IMR-90 (cell line): ENCODE measurements around the gene MS4A18. TPM values are rescaled to one million over a fixed set of nuclear protein-coding genes. Genes with fewer than 3 reads are reported as not detected.

Experiments used
- ATAC-seq: fragments of 200-7000 bp; cut with Tn5 transposase; 2 replicates; pipeline ENCODE4 v1.9.1; 2020; ENCODE audit warnings: low read depth, mild to moderate bottlenecking, moderate library complexity
- BruUV-seq: library from RNA; stranded (reverse); fragments of 400-500 nt; replicated peaks from 2 replicates; lab custom pipeline; 2021; lab: Mats Ljungman, UMichigan
- CTCF ChIA-PET: fragments of 300-600 bp; formaldehyde crosslinking; extraction: SDS; loops from one replicate; lab custom pipeline; 2021; ENCODE audit warnings: antibody characterized with exemption; lab: Yijun Ruan, JAX
- POLR2A ChIA-PET: fragments of 300-600 bp; sonication (Branson Sonifier 250); formaldehyde crosslinking; loops from one replicate; lab custom pipeline; 2022; ENCODE audit warnings: antibody characterized with exemption; ENCODE audit not compliant: unreplicated experiment; lab: Charles Lee
- DNase-seq: peaks from one replicate; pipeline ENCODE4 v3.0.0; 2013
- H2AFZ ChIP-seq: replicated peaks from 2 replicates; pipeline ENCODE3; 2013; ENCODE audit warnings: low read length, mild to moderate bottlenecking; ENCODE audit not compliant: poor library complexity
- H2AK5ac ChIP-seq: 2 replicates; pipeline ENCODE4 v1.6.1; 2013; ENCODE audit warnings: low read depth, low read length, inconsistent platforms
- H2AK9ac ChIP-seq: replicated peaks from 2 replicates; pipeline ENCODE3; 2013; ENCODE audit warnings: mild to moderate bottlenecking, low read depth, low read length, moderate library complexity; ENCODE audit not compliant: poor library complexity
- H2BK120ac ChIP-seq: 2 replicates; pipeline ENCODE4 v1.6.1; 2013; ENCODE audit warnings: low read depth, low read length, inconsistent platforms
- H2BK15ac ChIP-seq: 3 replicates; pipeline ENCODE4 v1.6.1; 2013; ENCODE audit warnings: low read depth, low read length, inconsistent platforms
- H2BK20ac ChIP-seq: 2 replicates; pipeline ENCODE4 v1.6.1; 2013; ENCODE audit warnings: low read depth, mild to moderate bottlenecking, inconsistent platforms, low read length, moderate library complexity
- H2BK5ac ChIP-seq: 2 replicates; pipeline ENCODE4 v1.6.1; 2013; ENCODE audit warnings: mild to moderate bottlenecking, low read depth, low read length, inconsistent platforms; ENCODE audit not compliant: poor library complexity, severe bottlenecking
- H3K14ac ChIP-seq: replicated peaks from 2 replicates; pipeline ENCODE4 v1.6.1; 2013; ENCODE audit warnings: low read depth, low read length, inconsistent platforms
- H3K18ac ChIP-seq: 2 replicates; pipeline ENCODE4 v1.6.1; 2013; ENCODE audit warnings: low read depth, low read length, control low read depth
- H3K23ac ChIP-seq: 2 replicates; pipeline ENCODE4 v1.6.1; 2013; ENCODE audit warnings: low read depth, low read length, inconsistent platforms
- H3K27ac ChIP-seq: 2 replicates; pipeline ENCODE4 v1.5.1; 2013; ENCODE audit warnings: mild to moderate bottlenecking, control low read depth, low read length; ENCODE audit not compliant: insufficient read depth
- H3K27me3 ChIP-seq: 2 replicates; pipeline ENCODE4 v1.6.1; 2013; ENCODE audit warnings: low read length; ENCODE audit not compliant: control insufficient read depth, insufficient read depth
- H3K36me3 ChIP-seq: 2 replicates; pipeline ENCODE4 v1.6.1; 2013; ENCODE audit warnings: low read length, mixed read lengths; ENCODE audit not compliant: control insufficient read depth, insufficient read depth
- H3K4ac ChIP-seq: 2 replicates; pipeline ENCODE4 v1.6.1; 2013; ENCODE audit warnings: low read depth, low read length, inconsistent platforms
- H3K4me1 ChIP-seq: 2 replicates; pipeline ENCODE4 v1.6.1; 2013; ENCODE audit warnings: low read length, mixed read lengths; ENCODE audit not compliant: control insufficient read depth, insufficient read depth
- H3K4me2 ChIP-seq: 2 replicates; pipeline ENCODE4 v1.6.1; 2013; ENCODE audit warnings: low read depth, mild to moderate bottlenecking, control low read depth, low read length, moderate library complexity
- H3K4me3 ChIP-seq: 2 replicates; pipeline ENCODE4 v1.5.1; 2013; ENCODE audit warnings: low read depth, mild to moderate bottlenecking, control low read depth, low read length, moderate library complexity; ENCODE audit not compliant: insufficient read depth
- H3K56ac ChIP-seq: 2 replicates; pipeline ENCODE4 v1.6.1; 2013; ENCODE audit warnings: low read length, inconsistent platforms; ENCODE audit not compliant: insufficient read depth; ENCODE audit errors: extremely low read depth
- H3K79me1 ChIP-seq, 2 experiments: 2 replicates each; pipeline ENCODE4 v1.6.1; 2013; ENCODE audit warnings: low read length in 2 of 2, inconsistent platforms in 1 of 2, low read depth in 1 of 2
- H3K9ac ChIP-seq: 2 replicates; pipeline ENCODE4 v1.6.1; 2013; ENCODE audit warnings: low read depth, low read length, control low read depth
- H3K9me1 ChIP-seq: 2 replicates; pipeline ENCODE4 v1.6.1; 2013; ENCODE audit warnings: low read length, inconsistent platforms; ENCODE audit not compliant: insufficient read depth
- H3K9me3 ChIP-seq: 2 replicates; pipeline ENCODE4 v1.6.1; 2013; ENCODE audit warnings: low read length; ENCODE audit not compliant: control insufficient read depth, insufficient read depth
- H4K20me1 ChIP-seq: 2 replicates; pipeline ENCODE4 v1.6.1; 2013; ENCODE audit warnings: low read length, inconsistent platforms; ENCODE audit not compliant: insufficient read depth
- H4K5ac ChIP-seq: 2 replicates; pipeline ENCODE4 v1.6.1; 2013; ENCODE audit warnings: mild to moderate bottlenecking, low read depth, low read length, control low read depth
- H4K8ac ChIP-seq, 2 experiments: 2 replicates each; pipeline ENCODE4 v1.6.1; 2013; ENCODE audit warnings: low read depth in 2 of 2, low read length in 2 of 2, control low read depth in 1 of 2, inconsistent platforms in 1 of 2
- H4K91ac ChIP-seq: 2 replicates; pipeline ENCODE4 v1.6.1; 2013; ENCODE audit warnings: low read depth, low read length, inconsistent platforms; ENCODE audit not compliant: insufficient read depth
- BHLHE40 ChIP-seq: fragments of 150-350 bp; IDR thresholded peaks from 2 replicates; pipeline ENCODE4 v1.6.1; 2016; ENCODE audit warnings: mild to moderate bottlenecking, low read depth, low read length
- CEBPB ChIP-seq: IDR thresholded peaks from 2 replicates; pipeline ENCODE4 v1.6.1; 2012; ENCODE audit warnings: low read depth, low read length, improper control_type of control experiment
- CHD1 ChIP-seq: IDR thresholded peaks from 2 replicates; pipeline ENCODE4 v1.6.1; 2012; ENCODE audit warnings: low read depth, low read length, improper control_type of control experiment
- CTCF ChIP-seq: conservative IDR thresholded peaks from 2 replicates; pipeline ENCODE4 v1.5.1; 2012; ENCODE audit warnings: mild to moderate bottlenecking, low read depth, low read length, improper control_type of control experiment
- ELK1 ChIP-seq: fragments of 150-350 bp; IDR thresholded peaks from 2 replicates; pipeline ENCODE4 v1.6.1; 2016; ENCODE audit warnings: low read depth, mild to moderate bottlenecking, low read length, moderate library complexity, borderline replicate concordance
- FOS ChIP-seq: fragments of 150-350 bp; IDR thresholded peaks from 2 replicates; pipeline ENCODE4 v1.6.1; 2016; ENCODE audit warnings: low read depth, low read length
- MAFK ChIP-seq: IDR thresholded peaks from 2 replicates; pipeline ENCODE4 v1.6.1; 2012; ENCODE audit warnings: low read depth, low read length, improper control_type of control experiment
- MAZ ChIP-seq: IDR thresholded peaks from 2 replicates; pipeline ENCODE4 v1.6.1; 2012; ENCODE audit warnings: low read depth, mild to moderate bottlenecking, low read length, improper control_type of control experiment, moderate library complexity, borderline replicate concordance
- MXI1 ChIP-seq: IDR thresholded peaks from 2 replicates; pipeline ENCODE4 v1.6.1; 2012; ENCODE audit warnings: low read depth, mild to moderate bottlenecking, low read length, moderate library complexity, borderline replicate concordance
- NFE2L2 ChIP-seq: fragments of 150-350 bp; IDR thresholded peaks from 2 replicates; pipeline ENCODE4 v1.6.1; 2016; ENCODE audit warnings: low read depth, mild to moderate bottlenecking, low read length
- POLR2A ChIP-seq: IDR thresholded peaks from 2 replicates; pipeline ENCODE4 v1.6.1; 2012; ENCODE audit warnings: mild to moderate bottlenecking, low read depth, low read length
- RAD21 ChIP-seq: IDR thresholded peaks from 2 replicates; pipeline ENCODE4 v1.6.1; 2012; ENCODE audit warnings: low read length, improper control_type of control experiment
- RCOR1 ChIP-seq: IDR thresholded peaks from 2 replicates; pipeline ENCODE4 v1.6.1; 2012; ENCODE audit warnings: mild to moderate bottlenecking, low read length, improper control_type of control experiment; ENCODE audit not compliant: insufficient replicate concordance
- RFX5 ChIP-seq: IDR thresholded peaks from 2 replicates; pipeline ENCODE4 v1.8.0; 2012; ENCODE audit warnings: low read depth, mild to moderate bottlenecking, low read length, moderate library complexity
- SMC3 ChIP-seq: fragments of 150-350 bp; IDR thresholded peaks from 2 replicates; pipeline ENCODE4 v1.6.1; 2016; ENCODE audit warnings: low read depth, mild to moderate bottlenecking, antibody characterized with exemption, low read length, moderate library complexity
- USF2 ChIP-seq: fragments of 150-350 bp; IDR thresholded peaks from 2 replicates; pipeline ENCODE4 v1.6.1; 2017; ENCODE audit warnings: mild to moderate bottlenecking, antibody characterized with exemption, low read length, low read depth
- WGBS, 2 experiments: methylation state at CpG; one replicate each; pipeline versions ENCODE4 v1.1.5 to v1.1.7; 2013; ENCODE audit warnings: missing lambda C conversion rate in 2 of 2; ENCODE audit not compliant: insufficient read length in 1 of 2; ENCODE audit errors: extremely low coverage in 2 of 2; 5-methylcytosine and 5-hydroxymethylcytosine counted together
- dilution Hi-C: fragments of 300-500 bp; cut with HindIII; formaldehyde crosslinking; loops from one replicate; pipeline ENCODE4 v1.14.3; 2018; ENCODE audit warnings: low sequenced_read_pairs; ENCODE audit not compliant: unreplicated experiment
- in situ Hi-C: fragments of 300-500 bp; cut with MboI; formaldehyde crosslinking; loops from 3 replicates; pipeline ENCODE4 v1.14.3; 2019; ENCODE audit warnings: low sequenced_read_pairs, inconsistent platforms, mixed read lengths
- intact Hi-C: fragments of 100-400 bp; cut with micrococcal nuclease; formaldehyde crosslinking; loops from 2 replicates; pipeline ENCODE4 v1.10.0; 2022
- polyA plus RNA-seq, 3 experiments: library from polyadenylated mRNA; depleted of rRNA; stranded (reverse); fragments of >200 nt; gene quantifications; 2 replicates each; pipeline ENCODE4 v1.2.3, GENCODE V29; 2012; ENCODE audit warnings: low replicate concordance in 1 of 3
- total RNA-seq: library from RNA; depleted of rRNA; stranded (reverse); fragments of >200 nt; gene quantifications from 2 replicates; pipeline ENCODE4 v1.2.3, GENCODE V29; 2012

MS4A18 gene
- total and polyA plus RNA-seq, 2 of the 4 experiments (the other 2 are of a cell fraction): not detected

GRCh38 chr11:60780065-60780464 lies 55.5 kb downstream of the MS4A18 start:
- H4K91ac ChIP-seq: no peak overlapping the region
- POLR2A ChIA-PET: no interaction called here

More at GRCh38 chr11:60780065-60780464, 55.5 kb downstream of the MS4A18 start:
- Histone ChIP-seq H3K36me3 (no peaks in the 10 kb centered on the region), H3K14ac (no peak overlapping the region), H2AK5ac (no peak overlapping the region), H2BK5ac (no peak overlapping the region), H2AFZ (no peak overlapping the region), H3K56ac (no peak overlapping the region), H3K79me1 (no peaks in the 10 kb centered on the region), H3K4me2 (no peak overlapping the region), H3K4ac (no peak overlapping the region), H4K8ac (no peak overlapping the region), H4K5ac (no peak overlapping the region), H2BK15ac (no peak overlapping the region), H3K27me3 (peaks cover 29% of the 10 kb centered on the region), H3K23ac (no peak overlapping the region), H3K4me1 (no peaks in the 10 kb centered on the region; the same call in 1 of the 2 replicates), H4K20me1 (no peaks in the 10 kb centered on the region), H2BK20ac (no peak overlapping the region), H3K9me3 (no peaks in the 10 kb centered on the region), H3K18ac (no peak overlapping the region), H3K27ac (no peak overlapping the region), H3K9ac (no peak overlapping the region), H2BK120ac (no peak overlapping the region), H3K9me1 (peaks cover 5% of the 10 kb centered on the region; the same call in 1 of the 2 replicates), H2AK9ac (no peak overlapping the region), H3K4me3 (no peak overlapping the region)
- intact Hi-C loops (no loop called here), in situ Hi-C loops (no loop called here), dilution Hi-C loops (no loop called here)
- ATAC-seq (no peak), DNase-seq (no peak)
- BruUV-seq: no TSS peak
- CTCF ChIA-PET: no interaction called here
- WGBS, 2 experiments: 20% methylated on average over 1 of the region's 2 CpGs; no CpG with 5 or more reads in 1 of the 2 experiments
- TF ChIP-seq USF2 (no peak), NFE2L2 (no peak), CHD1 (no peak), SMC3 (no peak), CTCF (no peak), FOS (no peak), RFX5 (no peak), RAD21 (no peak), BHLHE40 (no peak), RCOR1 (no peak), CEBPB (no peak), MXI1 (no peak), MAFK (no peak), ELK1 (no peak), MAZ (no peak), POLR2A (no peak)
